ENCODE results near the gene ZNF594. TPM values are rescaled to one million over a fixed set of nuclear protein-coding genes. Genes with fewer than 3 reads are reported as not detected.

The ZNF594 gene
- total and polyA plus RNA-seq, 2 of the 13 experiments (the other 11 are each of a cell fraction or from before 2014, with no cell fraction given) = 2.9 to 9.6 TPM

DNA sequence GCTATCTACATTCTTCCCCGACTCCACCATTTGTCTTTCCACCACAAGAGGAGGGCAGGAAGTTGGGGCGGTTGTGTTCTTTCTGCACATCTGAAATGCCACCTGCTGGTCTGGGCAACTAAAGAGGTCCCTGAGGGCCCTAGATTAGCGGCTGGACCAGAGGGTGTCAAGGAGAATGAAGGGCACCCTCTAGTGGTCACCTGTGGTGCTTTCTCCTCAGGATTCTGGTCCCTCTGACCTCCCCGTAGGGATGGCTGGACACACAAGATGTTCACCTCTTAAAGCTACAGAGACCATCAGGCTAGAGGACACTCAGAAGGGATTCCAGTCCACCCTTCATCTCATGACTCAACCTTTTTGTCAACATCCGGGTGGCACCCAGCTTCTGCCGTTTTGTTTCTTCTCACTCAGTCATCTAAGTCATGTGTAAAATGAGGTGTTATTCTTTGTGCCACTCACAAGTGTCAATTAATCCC lies 45.9 kb upstream of the ZNF594 start (continued):
- TF ChIP-seq, protein P1, sequence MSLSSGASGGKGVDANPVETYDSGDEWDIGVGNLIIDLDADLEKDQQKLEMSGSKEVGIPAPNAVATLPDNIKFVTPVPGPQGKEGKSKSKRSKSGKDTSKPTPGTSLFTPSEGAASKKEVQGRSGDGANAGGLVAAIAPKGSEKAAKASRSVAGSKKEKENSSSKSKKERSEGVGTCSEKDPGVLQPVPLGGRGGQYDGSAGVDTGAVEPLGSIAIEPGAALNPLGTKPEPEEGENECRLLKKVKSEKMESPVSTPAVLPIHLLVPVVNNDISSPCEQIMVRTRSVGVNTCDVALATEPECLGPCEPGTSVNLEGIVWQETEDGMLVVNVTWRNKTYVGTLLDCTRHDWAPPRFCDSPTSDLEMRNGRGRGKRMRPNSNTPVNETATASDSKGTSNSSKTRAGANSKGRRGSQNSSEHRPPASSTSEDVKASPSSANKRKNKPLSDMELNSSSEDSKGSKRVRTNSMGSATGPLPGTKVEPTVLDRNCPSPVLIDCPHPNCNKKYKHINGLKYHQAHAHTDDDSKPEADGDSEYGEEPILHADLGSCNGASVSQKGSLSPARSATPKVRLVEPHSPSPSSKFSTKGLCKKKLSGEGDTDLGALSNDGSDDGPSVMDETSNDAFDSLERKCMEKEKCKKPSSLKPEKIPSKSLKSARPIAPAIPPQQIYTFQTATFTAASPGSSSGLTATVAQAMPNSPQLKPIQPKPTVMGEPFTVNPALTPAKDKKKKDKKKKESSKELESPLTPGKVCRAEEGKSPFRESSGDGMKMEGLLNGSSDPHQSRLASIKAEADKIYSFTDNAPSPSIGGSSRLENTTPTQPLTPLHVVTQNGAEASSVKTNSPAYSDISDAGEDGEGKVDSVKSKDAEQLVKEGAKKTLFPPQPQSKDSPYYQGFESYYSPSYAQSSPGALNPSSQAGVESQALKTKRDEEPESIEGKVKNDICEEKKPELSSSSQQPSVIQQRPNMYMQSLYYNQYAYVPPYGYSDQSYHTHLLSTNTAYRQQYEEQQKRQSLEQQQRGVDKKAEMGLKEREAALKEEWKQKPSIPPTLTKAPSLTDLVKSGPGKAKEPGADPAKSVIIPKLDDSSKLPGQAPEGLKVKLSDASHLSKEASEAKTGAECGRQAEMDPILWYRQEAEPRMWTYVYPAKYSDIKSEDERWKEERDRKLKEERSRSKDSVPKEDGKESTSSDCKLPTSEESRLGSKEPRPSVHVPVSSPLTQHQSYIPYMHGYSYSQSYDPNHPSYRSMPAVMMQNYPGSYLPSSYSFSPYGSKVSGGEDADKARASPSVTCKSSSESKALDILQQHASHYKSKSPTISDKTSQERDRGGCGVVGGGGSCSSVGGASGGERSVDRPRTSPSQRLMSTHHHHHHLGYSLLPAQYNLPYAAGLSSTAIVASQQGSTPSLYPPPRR (CRISPR knock-in tag; IDR thresholded peaks at IDR 0.05; ENCODE audit: borderline replicate concordance) = no peak
- TF ChIP-seq STAG1 (CRISPR knock-in tag; IDR thresholded peaks at IDR 0.05) = peak; percentile 83
- TF ChIP-seq, protein P2, sequence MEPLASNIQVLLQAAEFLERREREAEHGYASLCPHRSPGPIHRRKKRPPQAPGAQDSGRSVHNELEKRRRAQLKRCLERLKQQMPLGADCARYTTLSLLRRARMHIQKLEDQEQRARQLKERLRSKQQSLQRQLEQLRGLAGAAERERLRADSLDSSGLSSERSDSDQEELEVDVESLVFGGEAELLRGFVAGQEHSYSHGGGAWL (CRISPR knock-in tag; IDR thresholded peaks at IDR 0.05) = no peak
- TF ChIP-seq POLR2G (IDR thresholded peaks at IDR 0.05; ENCODE audit: low read depth, low read length) = no peak
- TF ChIP-seq ZNF225 (CRISPR knock-in tag; IDR thresholded peaks at IDR 0.05) = no peak
- TF ChIP-seq, protein P3, sequence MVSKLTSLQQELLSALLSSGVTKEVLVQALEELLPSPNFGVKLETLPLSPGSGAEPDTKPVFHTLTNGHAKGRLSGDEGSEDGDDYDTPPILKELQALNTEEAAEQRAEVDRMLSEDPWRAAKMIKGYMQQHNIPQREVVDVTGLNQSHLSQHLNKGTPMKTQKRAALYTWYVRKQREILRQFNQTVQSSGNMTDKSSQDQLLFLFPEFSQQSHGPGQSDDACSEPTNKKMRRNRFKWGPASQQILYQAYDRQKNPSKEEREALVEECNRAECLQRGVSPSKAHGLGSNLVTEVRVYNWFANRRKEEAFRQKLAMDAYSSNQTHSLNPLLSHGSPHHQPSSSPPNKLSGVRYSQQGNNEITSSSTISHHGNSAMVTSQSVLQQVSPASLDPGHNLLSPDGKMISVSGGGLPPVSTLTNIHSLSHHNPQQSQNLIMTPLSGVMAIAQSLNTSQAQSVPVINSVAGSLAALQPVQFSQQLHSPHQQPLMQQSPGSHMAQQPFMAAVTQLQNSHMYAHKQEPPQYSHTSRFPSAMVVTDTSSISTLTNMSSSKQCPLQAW (CRISPR knock-in tag; IDR thresholded peaks at IDR 0.05) = peak; percentile 44
- TF ChIP-seq ATM (IDR thresholded peaks at IDR 0.05; ENCODE audit: borderline replicate concordance) = no peak
- TF ChIP-seq PAWR (CRISPR knock-in tag; IDR thresholded peaks at IDR 0.05; ENCODE audit: borderline replicate concordance) = no peak
- TF ChIP-seq CBX2 (IDR thresholded peaks at IDR 0.05; ENCODE audit: low read depth, low read length) = no peak
- TF ChIP-seq CBX2 (CRISPR knock-in tag; IDR thresholded peaks at IDR 0.05; ENCODE audit: low read depth) = no peak
- TF ChIP-seq NCOA1 (CRISPR knock-in tag; IDR thresholded peaks at IDR 0.05) = no peak
- TF ChIP-seq KLF6 (CRISPR knock-in tag; IDR thresholded peaks at IDR 0.05) = no peak
- TF ChIP-seq NPAS2 (CRISPR knock-in tag; IDR thresholded peaks at IDR 0.05; ENCODE audit: borderline replicate concordance) = no peak
- no peak for TF ChIP-seq ZNF256 (CRISPR knock-in tag; conservative IDR thresholded peaks at IDR 0.05)
- TF ChIP-seq HNRNPUL1 (IDR thresholded peaks at IDR 0.05; ENCODE audit: low read depth, low read length) = no peak
- TF ChIP-seq ZNF207 (IDR thresholded peaks at IDR 0.05; ENCODE audit: borderline replicate concordance) = no peak
- TF ChIP-seq, protein P4, sequence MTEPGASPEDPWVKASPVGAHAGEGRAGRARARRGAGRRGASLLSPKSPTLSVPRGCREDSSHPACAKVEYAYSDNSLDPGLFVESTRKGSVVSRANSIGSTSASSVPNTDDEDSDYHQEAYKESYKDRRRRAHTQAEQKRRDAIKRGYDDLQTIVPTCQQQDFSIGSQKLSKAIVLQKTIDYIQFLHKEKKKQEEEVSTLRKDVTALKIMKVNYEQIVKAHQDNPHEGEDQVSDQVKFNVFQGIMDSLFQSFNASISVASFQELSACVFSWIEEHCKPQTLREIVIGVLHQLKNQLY (CRISPR knock-in tag; IDR thresholded peaks at IDR 0.05) = no peak
- TF ChIP-seq ZNF230 (CRISPR knock-in tag; IDR thresholded peaks at IDR 0.05) = 0 out of 2 replicates have a peak, but pooled peaks have one; percentile 48
- TF ChIP-seq BHLHE40 (IDR thresholded peaks at IDR 0.05; ENCODE audit: low read length) = no peak
- TF ChIP-seq ZNF296 (CRISPR knock-in tag; conservative IDR thresholded peaks at IDR 0.05) = no peak
- no peak for TF ChIP-seq CREM (IDR thresholded peaks at IDR 0.05)
- TF ChIP-seq CREM (CRISPR knock-in tag; IDR thresholded peaks at IDR 0.05) = no peak
- TF ChIP-seq DNMT1 (CRISPR knock-in tag; IDR thresholded peaks at IDR 0.05) = no peak
- no peak for TF ChIP-seq YY1 (IDR thresholded peaks at IDR 0.05; ENCODE audit: insufficient read depth, insufficient replicate concordance, low read depth, low read length)
- TF ChIP-seq SNAI1 (CRISPR knock-in tag; IDR thresholded peaks at IDR 0.05; ENCODE audit: borderline replicate concordance) = no peak
- TF ChIP-seq CHCHD3 (CRISPR knock-in tag; IDR thresholded peaks at IDR 0.05) = no peak
